ENCODE measurements around the gene CAPN1. TPM values are rescaled to one million over a fixed set of nuclear protein-coding genes. Genes with fewer than 3 reads are reported as not detected.

CAPN1 gene
- total and polyA plus RNA-seq, 9 of the 15 experiments (the other 6 are each of a cell fraction or from before 2014, with no cell fraction given): 3.5 to 199 (median 61.6) TPM

DNA sequence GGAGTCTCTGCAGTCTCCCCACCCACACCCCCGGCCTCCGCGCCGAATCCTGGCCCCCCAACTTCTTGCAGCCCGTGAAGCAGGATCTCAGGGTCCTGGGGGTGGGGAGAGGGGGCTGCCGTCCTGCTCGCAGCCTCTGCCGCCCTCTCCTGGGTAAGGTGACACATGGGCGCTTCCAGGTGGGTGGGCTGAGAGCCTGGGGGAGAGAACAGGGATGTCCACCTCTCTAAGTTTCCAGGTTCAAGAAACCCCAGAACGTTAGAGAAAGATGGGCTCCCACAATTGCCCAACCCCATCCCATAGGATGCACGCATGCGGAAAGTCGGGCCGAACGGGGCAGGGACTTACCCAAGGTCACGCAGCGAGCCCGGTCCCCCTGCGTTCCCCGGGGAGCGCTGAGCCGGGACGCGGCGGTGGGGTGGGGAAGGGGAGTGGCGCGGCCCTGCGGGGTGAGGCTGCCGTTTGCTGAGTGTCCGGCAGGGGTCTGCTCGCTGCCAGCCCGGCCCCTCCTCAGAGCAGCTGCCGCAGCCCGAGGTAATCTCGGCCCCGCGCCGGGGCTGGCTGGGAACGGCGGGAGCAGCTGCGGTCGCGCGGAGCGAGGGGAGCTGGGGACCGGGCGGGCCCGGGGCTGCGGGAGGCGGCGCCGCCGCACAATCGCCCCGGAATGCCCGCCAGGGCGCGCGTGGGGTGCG lies 705 bp upstream of the CAPN1 start (continued):
- TF ChIP-seq FOSL1 (tag; conservative IDR thresholded peaks at IDR 0.05) (no peak), KLF1 (tag; IDR thresholded peaks at IDR 0.05) (no peak), CBX2 (IDR thresholded peaks at IDR 0.05; ENCODE audit: insufficient read depth, low read length, poor library complexity, severe bottlenecking) (no peak), KAT2B (IDR thresholded peaks at IDR 0.05; ENCODE audit: low read depth, low read length) (no peak), ZBED1 (IDR thresholded peaks at IDR 0.05) (0 out of 2 replicates have a peak, but pooled peaks have one; percentile 35), MTA3 (IDR thresholded peaks at IDR 0.05; ENCODE audit: borderline replicate concordance) (no peak), TAF7 (tag; IDR thresholded peaks at IDR 0.05) (no peak), ZBTB7A (IDR thresholded peaks at IDR 0.05; ENCODE audit: borderline replicate concordance, control insufficient read depth, low read depth, low read length) (peak; percentile 98), IFI16 (CRISPR knock-in tag; IDR thresholded peaks at IDR 0.05) (no peak), RB1 (IDR thresholded peaks at IDR 0.05; ENCODE audit: low read depth) (peak; percentile 48; the same call in 1 of the 2 replicates), RBM34 (IDR thresholded peaks at IDR 0.05; ENCODE audit: borderline replicate concordance, insufficient read depth, low read length) (no peak), ZNF12 (CRISPR knock-in tag; IDR thresholded peaks at IDR 0.05) (no peak), XRCC5 (IDR thresholded peaks at IDR 0.05; ENCODE audit: low read depth, low read length) (no peak), TAF1 (IDR thresholded peaks at IDR 0.05; ENCODE audit: control insufficient read depth, extremely low read depth, insufficient read depth, low read length, severe bottlenecking) (no peak), EP400 (IDR thresholded peaks at IDR 0.05) (peak; percentile 54), SREBF1 (IDR thresholded peaks at IDR 0.05; ENCODE audit: borderline replicate concordance, low read depth, low read length) (no peak), NCOA1 (IDR thresholded peaks at IDR 0.05; ENCODE audit: low read depth) (no peak), CBX1 (IDR thresholded peaks at IDR 0.05; ENCODE audit: low read depth) (no peak), FIP1L1 (IDR thresholded peaks at IDR 0.05; ENCODE audit: low read depth, low read length, poor library complexity, severe bottlenecking) (no peak), MCM5 (IDR thresholded peaks at IDR 0.05; ENCODE audit: low read depth) (no peak), ZNF133 (CRISPR knock-in tag; IDR thresholded peaks at IDR 0.05) (no peak), DDX20 (tag; IDR thresholded peaks at IDR 0.05; ENCODE audit: low read depth) (no peak)
- TF ChIP-seq, protein P1, sequence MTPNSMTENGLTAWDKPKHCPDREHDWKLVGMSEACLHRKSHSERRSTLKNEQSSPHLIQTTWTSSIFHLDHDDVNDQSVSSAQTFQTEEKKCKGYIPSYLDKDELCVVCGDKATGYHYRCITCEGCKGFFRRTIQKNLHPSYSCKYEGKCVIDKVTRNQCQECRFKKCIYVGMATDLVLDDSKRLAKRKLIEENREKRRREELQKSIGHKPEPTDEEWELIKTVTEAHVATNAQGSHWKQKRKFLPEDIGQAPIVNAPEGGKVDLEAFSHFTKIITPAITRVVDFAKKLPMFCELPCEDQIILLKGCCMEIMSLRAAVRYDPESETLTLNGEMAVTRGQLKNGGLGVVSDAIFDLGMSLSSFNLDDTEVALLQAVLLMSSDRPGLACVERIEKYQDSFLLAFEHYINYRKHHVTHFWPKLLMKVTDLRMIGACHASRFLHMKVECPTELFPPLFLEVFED (CRISPR knock-in tag; conservative IDR thresholded peaks at IDR 0.05): no peak
- TF ChIP-seq, protein P2, sequence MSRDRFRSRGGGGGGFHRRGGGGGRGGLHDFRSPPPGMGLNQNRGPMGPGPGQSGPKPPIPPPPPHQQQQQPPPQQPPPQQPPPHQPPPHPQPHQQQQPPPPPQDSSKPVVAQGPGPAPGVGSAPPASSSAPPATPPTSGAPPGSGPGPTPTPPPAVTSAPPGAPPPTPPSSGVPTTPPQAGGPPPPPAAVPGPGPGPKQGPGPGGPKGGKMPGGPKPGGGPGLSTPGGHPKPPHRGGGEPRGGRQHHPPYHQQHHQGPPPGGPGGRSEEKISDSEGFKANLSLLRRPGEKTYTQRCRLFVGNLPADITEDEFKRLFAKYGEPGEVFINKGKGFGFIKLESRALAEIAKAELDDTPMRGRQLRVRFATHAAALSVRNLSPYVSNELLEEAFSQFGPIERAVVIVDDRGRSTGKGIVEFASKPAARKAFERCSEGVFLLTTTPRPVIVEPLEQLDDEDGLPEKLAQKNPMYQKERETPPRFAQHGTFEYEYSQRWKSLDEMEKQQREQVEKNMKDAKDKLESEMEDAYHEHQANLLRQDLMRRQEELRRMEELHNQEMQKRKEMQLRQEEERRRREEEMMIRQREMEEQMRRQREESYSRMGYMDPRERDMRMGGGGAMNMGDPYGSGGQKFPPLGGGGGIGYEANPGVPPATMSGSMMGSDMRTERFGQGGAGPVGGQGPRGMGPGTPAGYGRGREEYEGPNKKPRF (IDR thresholded peaks at IDR 0.05; ENCODE audit: low read depth, low read length): no peak
- TF ChIP-seq, protein P3, sequence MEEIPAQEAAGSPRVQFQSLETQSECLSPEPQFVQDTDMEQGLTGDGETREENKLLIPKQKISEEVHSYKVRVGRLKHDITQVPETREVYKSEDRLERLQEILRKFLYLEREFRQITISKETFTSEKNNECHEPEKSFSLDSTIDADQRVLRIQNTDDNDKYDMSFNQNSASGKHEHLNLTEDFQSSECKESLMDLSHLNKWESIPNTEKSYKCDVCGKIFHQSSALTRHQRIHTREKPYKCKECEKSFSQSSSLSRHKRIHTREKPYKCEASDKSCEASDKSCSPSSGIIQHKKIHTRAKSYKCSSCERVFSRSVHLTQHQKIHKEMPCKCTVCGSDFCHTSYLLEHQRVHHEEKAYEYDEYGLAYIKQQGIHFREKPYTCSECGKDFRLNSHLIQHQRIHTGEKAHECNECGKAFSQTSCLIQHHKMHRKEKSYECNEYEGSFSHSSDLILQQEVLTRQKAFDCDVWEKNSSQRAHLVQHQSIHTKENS (CRISPR knock-in tag; IDR thresholded peaks at IDR 0.05): no peak

All from K562 (cell line).